ENCODE results near the gene F2.

Gene F2

DNA sequence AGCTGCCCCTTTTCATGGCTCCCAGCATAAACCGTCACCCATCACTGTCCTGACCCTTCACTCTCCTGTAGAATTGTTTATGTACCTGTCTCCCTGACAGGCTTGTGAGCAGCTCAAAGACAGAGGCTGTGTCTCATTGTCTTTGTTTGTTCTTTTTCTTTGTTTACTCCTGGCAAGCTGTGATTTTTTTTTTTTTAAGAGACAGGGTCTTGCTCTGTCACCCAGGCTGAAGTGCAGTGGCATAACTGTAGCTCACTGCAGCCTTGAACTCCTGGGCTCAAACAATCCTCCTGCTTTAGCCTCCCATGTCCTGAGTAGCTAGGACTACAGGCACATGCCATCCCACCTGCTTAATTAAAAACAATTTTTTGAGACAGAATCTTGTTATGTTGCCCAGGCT lies 28.3 kb upstream of the F2 start:
- WGBS (ENCODE audit: extremely low coverage, insufficient coverage, insufficient read length): no CpG with 5 or more reads among the region's 1 CpG
- Histone ChIP-seq H3K79me2 (ENCODE audit: control insufficient read depth, insufficient read depth, low read length, poor library complexity) (no peaks in the 10 kb centered on the region), H4K12ac (ENCODE audit: low read depth, low read length) (no peak overlapping the region), H3K14ac (ENCODE audit: low read length) (no peak overlapping the region), H2BK5ac (ENCODE audit: low read depth, low read length, poor library complexity) (no peak overlapping the region), H3K27ac (ENCODE audit: low read depth, low read length) (no peak overlapping the region), H3K27me3 (ENCODE audit: insufficient read depth, low read length) (no peaks in the 10 kb centered on the region), H3K9me3 (ENCODE audit: insufficient read depth, low read depth, low read length) (no peaks in the 10 kb centered on the region), H3K79me1 (ENCODE audit: low read length) (peaks cover 6% of the 10 kb centered on the region), H3K4me1 (ENCODE audit: control insufficient read depth in 1 of 2, insufficient read depth in 2 of 2, low read length in 2 of 2) (peaks cover 12 to 15% of the 10 kb centered on the region in 2 experiments), H3K18ac (ENCODE audit: low read length) (no peak overlapping the region), H2AFZ (ENCODE audit: insufficient read depth, low read length, poor library complexity) (no peak overlapping the region), H3K23ac (ENCODE audit: low read length) (no peak overlapping the region), H2BK12ac (ENCODE audit: low read length) (no peak overlapping the region), H3K36me3 (ENCODE audit: control insufficient read depth in 1 of 2, insufficient read depth in 2 of 2, low read length in 2 of 2) (peaks cover 45 to 51% of the 10 kb centered on the region in 2 experiments), H3K4me2 (ENCODE audit: low read length) (no peak overlapping the region), H4K91ac (ENCODE audit: low read depth, low read length) (no peak overlapping the region), H2BK120ac (ENCODE audit: insufficient read depth, low read length, poor library complexity) (no peak overlapping the region), H3K4ac (ENCODE audit: low read depth, low read length) (no peak overlapping the region), H3K9ac (ENCODE audit: low read length) (no peak overlapping the region), H4K8ac (ENCODE audit: low read depth, low read length) (no peak overlapping the region), H2AK5ac (ENCODE audit: low read length) (no peak overlapping the region), H3K4me3 (ENCODE audit: low read depth, low read length) (no peak overlapping the region)
- DNase-seq: no peak

DNA sequence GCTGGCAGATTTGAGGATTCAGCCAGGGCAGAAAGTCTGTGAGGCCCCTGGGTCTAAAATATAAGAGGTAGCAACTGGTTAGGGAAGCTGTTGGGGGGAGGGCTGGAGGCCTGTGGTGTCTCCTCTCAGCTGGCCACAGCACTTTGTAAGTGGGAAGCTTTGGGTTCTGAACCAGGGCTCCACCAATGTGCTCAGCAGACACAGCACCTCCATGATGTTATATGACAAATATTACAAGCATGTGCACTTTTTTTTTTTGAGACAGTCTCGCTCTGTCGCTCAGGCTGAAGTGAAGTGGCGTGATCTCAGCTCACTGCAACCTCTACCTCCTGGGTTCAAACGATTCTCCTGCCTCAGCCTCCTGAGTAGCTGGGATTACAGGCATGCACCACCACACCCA lies 26.6 kb upstream of the F2 start:
- no peaks in the 10 kb centered on the region for H3K79me2 ChIP-seq (ENCODE audit: control insufficient read depth, insufficient read depth, low read length, poor library complexity)
- H3K4me2 ChIP-seq (ENCODE audit: low read length): no peak overlapping the region

DNA sequence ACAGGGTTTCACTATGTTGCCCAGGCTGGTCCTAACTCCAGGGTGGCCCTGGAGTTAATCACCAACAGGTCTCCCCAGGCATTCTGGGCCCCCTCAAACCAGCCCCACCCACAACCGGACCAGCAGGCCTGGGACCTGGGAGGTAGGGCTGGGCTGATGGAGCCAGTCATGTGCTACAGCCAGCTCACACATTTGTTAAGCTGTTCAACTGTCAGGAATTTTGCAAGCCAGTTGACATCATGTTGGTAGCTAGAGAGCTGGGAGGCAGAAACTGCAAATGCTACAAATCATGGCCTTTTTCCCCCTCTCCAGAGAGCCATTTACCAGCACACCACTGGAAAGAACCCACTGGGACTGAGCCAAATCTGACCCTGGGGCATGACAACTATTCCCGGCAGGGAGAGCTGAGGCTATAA lies 25.4 kb upstream of the F2 start:
- Histone ChIP-seq H3K79me2 (ENCODE audit: control insufficient read depth, insufficient read depth, low read length, poor library complexity) (no peaks in the 10 kb centered on the region), H3K79me1 (ENCODE audit: low read length) (peaks cover 8% of the 10 kb centered on the region), H2AFZ (ENCODE audit: insufficient read depth, low read length, poor library complexity) (no peak overlapping the region), H3K9ac (ENCODE audit: low read length) (no peak overlapping the region), H4K8ac (ENCODE audit: low read depth, low read length) (no peak overlapping the region), H3K4me3 (ENCODE audit: low read depth, low read length) (no peak overlapping the region), H3K14ac (ENCODE audit: low read length) (peak overlapping the region; percentile 34), H3K36me3 (ENCODE audit: control insufficient read depth in 1 of 2, insufficient read depth in 2 of 2, low read length in 2 of 2) (peaks cover 36 to 37% of the 10 kb centered on the region in 2 experiments), H3K23ac (ENCODE audit: low read length) (no peak overlapping the region), H3K4me2 (ENCODE audit: low read length) (no peak overlapping the region), H4K12ac (ENCODE audit: low read depth, low read length) (no peak overlapping the region), H2BK5ac (ENCODE audit: low read depth, low read length, poor library complexity) (peak overlapping the region; percentile 14), H4K91ac (ENCODE audit: low read depth, low read length) (no peak overlapping the region), H3K27ac (ENCODE audit: low read depth, low read length) (peak overlapping the region; percentile 55), H3K18ac (ENCODE audit: low read length) (peak overlapping the region; percentile 14), H3K4ac (ENCODE audit: low read depth, low read length) (no peak overlapping the region), H3K4me1 (ENCODE audit: control insufficient read depth in 1 of 2, insufficient read depth in 2 of 2, low read length in 2 of 2) (peaks cover 33 to 36% of the 10 kb centered on the region in 2 experiments), H2BK12ac (ENCODE audit: low read length) (no peak overlapping the region), H2AK5ac (ENCODE audit: low read length) (peak overlapping the region; percentile 77), H3K27me3 (ENCODE audit: insufficient read depth, low read length) (no peaks in the 10 kb centered on the region), H3K9me3 (ENCODE audit: insufficient read depth, low read depth, low read length) (no peaks in the 10 kb centered on the region), H2BK120ac (ENCODE audit: insufficient read depth, low read length, poor library complexity) (no peak overlapping the region)
- DNase-seq: peak; percentile 48 to 66
- no CpG with 5 or more reads among the region's 2 CpGs for WGBS (ENCODE audit: extremely low coverage, insufficient coverage, insufficient read length)

More for the DNA sequence above, 26.6 kb upstream of the F2 start:
- Histone ChIP-seq H4K8ac (ENCODE audit: low read depth, low read length) (peak overlapping the region; percentile 49), H4K12ac (ENCODE audit: low read depth, low read length) (no peak overlapping the region), H3K4ac (ENCODE audit: low read depth, low read length) (peak overlapping the region; percentile 73), H3K18ac (ENCODE audit: low read length) (no peak overlapping the region), H3K9ac (ENCODE audit: low read length) (no peak overlapping the region), H2AFZ (ENCODE audit: insufficient read depth, low read length, poor library complexity) (peak overlapping the region; percentile 45), H3K27ac (ENCODE audit: low read depth, low read length) (peak overlapping the region; percentile 59), H3K36me3 (ENCODE audit: control insufficient read depth in 1 of 2, insufficient read depth in 2 of 2, low read length in 2 of 2) (peaks cover 42 to 45% of the 10 kb centered on the region in 2 experiments), H3K4me3 (ENCODE audit: low read depth, low read length) (no peak overlapping the region), H3K9me3 (ENCODE audit: insufficient read depth, low read depth, low read length) (no peaks in the 10 kb centered on the region), H3K4me1 (ENCODE audit: control insufficient read depth in 1 of 2, insufficient read depth in 2 of 2, low read length in 2 of 2) (peaks cover 26 to 28% of the 10 kb centered on the region in 2 experiments), H3K14ac (ENCODE audit: low read length) (peak overlapping the region; percentile 74), H2AK5ac (ENCODE audit: low read length) (peak overlapping the region; percentile 9), H3K23ac (ENCODE audit: low read length) (no peak overlapping the region), H2BK5ac (ENCODE audit: low read depth, low read length, poor library complexity) (peak overlapping the region; percentile 22), H3K79me1 (ENCODE audit: low read length) (peaks cover 8% of the 10 kb centered on the region), H2BK12ac (ENCODE audit: low read length) (peak overlapping the region; percentile 92), H3K27me3 (ENCODE audit: insufficient read depth, low read length) (no peaks in the 10 kb centered on the region), H2BK120ac (ENCODE audit: insufficient read depth, low read length, poor library complexity) (no peak overlapping the region), H4K91ac (ENCODE audit: low read depth, low read length) (peak overlapping the region; percentile 67)
- WGBS (ENCODE audit: extremely low coverage, insufficient coverage, insufficient read length): no CpG with 5 or more reads among the region's 4 CpGs
- peak; percentile 71 to 83 for DNase-seq

DNA sequence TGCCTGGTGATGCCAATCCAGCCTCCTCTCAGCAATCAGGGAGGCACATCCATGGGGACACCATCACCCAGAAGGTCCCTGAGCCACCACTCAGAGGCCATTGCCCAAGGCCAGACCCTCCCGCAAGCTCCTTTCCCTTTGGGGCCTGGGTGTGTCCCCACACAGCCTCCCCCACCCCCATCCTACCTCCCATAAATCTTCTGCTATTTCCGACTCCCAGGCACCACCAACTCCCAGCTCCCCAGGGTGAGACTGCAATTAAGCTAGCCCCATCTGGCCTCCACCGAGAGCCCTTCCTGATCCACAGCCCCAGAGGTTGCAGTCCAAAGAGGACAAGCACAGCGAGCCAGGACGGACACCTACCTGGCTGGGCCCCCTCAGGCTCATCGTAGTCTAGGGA lies 24.9 kb upstream of the F2 start:
- no peak overlapping the region for H2AFZ ChIP-seq (ENCODE audit: insufficient read depth, low read length, poor library complexity)
- H3K18ac ChIP-seq (ENCODE audit: low read length): peak overlapping the region; percentile 14
- no CpG with 5 or more reads among the region's 6 CpGs for WGBS (ENCODE audit: extremely low coverage, insufficient coverage, insufficient read length)
- no peak for DNase-seq
- no peak overlapping the region for H3K23ac ChIP-seq (ENCODE audit: low read length)
- no peaks in the 10 kb centered on the region for H3K9me3 ChIP-seq (ENCODE audit: insufficient read depth, low read depth, low read length)
- H3K4me1 ChIP-seq (ENCODE audit: control insufficient read depth in 1 of 2, insufficient read depth in 2 of 2, low read length in 2 of 2): peaks cover 33 to 36% of the 10 kb centered on the region in 2 experiments
- H3K4me3 ChIP-seq (ENCODE audit: low read depth, low read length): no peak overlapping the region
- peak overlapping the region; percentile 77 for H2AK5ac ChIP-seq (ENCODE audit: low read length)
- peak overlapping the region; percentile 5 for H2BK120ac ChIP-seq (ENCODE audit: insufficient read depth, low read length, poor library complexity)
- peak overlapping the region; percentile 5 for H4K91ac ChIP-seq (ENCODE audit: low read depth, low read length)
- no peak overlapping the region for H3K4ac ChIP-seq (ENCODE audit: low read depth, low read length)
- H3K4me2 ChIP-seq (ENCODE audit: low read length): no peak overlapping the region
- H3K9ac ChIP-seq (ENCODE audit: low read length): no peak overlapping the region
- H3K14ac ChIP-seq (ENCODE audit: low read length): peak overlapping the region; percentile 34
- H3K27me3 ChIP-seq (ENCODE audit: insufficient read depth, low read length): no peaks in the 10 kb centered on the region
- peak overlapping the region; percentile 55 for H3K27ac ChIP-seq (ENCODE audit: low read depth, low read length)
- H4K8ac ChIP-seq (ENCODE audit: low read depth, low read length): no peak overlapping the region
- peaks cover 36 to 37% of the 10 kb centered on the region in 2 experiments for H3K36me3 ChIP-seq (ENCODE audit: control insufficient read depth in 1 of 2, insufficient read depth in 2 of 2, low read length in 2 of 2)
- H2BK5ac ChIP-seq (ENCODE audit: low read depth, low read length, poor library complexity): peak overlapping the region; percentile 14
- peaks cover 8% of the 10 kb centered on the region for H3K79me1 ChIP-seq (ENCODE audit: low read length)
- no peak overlapping the region for H4K12ac ChIP-seq (ENCODE audit: low read depth, low read length)
- H3K79me2 ChIP-seq (ENCODE audit: control insufficient read depth, insufficient read depth, low read length, poor library complexity): no peaks in the 10 kb centered on the region
- H2BK12ac ChIP-seq (ENCODE audit: low read length): peak overlapping the region; percentile 33
